NCI-H446 treated with DMSO at 0.1 percent for 48 hours (cell line): ENCODE measurements around the gene RASGEF1B.

Experiments
- DNase-seq: peaks from one replicate; lab custom pipeline; 2025; lab: John Stamatoyannopoulos, UW

Gene RASGEF1B

DNA sequence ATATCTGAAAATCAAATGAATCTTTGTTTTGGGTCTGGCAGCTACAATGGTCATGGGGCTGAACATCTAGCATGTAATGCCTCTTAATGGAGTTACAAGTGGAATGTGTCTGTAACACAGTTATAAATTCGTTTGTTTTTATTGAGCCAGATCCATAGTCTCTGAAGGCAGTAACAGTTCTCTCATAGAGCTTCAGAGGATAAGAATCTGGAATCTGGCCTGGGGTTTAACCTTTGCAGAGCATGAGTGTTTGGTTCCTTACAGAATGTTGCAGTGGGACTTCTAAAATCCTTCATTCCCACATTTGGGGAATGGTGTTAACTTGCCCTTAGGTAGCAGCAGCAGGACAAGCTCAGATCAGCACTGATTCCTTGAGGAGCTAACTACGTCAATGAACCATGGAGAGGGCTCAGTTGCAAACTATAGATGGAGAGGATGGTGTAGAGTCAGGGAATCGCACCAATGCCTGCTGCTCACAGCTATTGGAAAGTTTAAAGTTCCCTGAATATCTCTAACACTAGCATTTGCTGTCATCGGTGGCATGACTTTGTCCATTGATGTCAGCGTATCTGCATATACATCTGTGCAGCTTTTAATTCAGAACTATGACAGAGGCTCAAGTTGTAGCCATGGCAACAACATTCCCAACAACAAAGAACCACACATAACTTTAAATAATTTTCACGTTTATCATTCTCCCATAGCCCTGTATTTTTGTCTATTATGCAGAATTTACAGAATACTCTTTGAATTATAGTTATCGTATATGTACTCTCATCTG is 72.2 kb downstream of the RASGEF1B start:
- DNase-seq = no peak

DNA sequence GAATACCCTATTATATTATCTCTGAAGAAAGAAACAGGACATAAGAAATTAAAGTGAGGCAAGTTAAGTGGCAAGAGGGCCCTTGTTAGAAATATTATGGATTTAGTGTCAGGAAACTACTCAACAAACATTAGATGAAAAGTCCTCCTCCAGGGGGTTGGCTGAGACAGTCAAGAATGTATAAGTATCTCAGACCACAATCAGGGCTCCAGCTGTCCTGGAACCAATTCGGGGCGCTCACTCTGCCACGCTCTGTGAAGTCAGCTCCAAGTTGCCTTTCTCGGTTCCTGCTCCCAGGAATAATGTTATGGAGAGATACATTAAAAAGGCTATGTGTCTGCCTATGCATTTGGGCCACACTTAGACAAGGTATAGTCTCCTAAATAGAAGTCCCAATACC is 73.3 kb downstream of the RASGEF1B start:
- DNase-seq = no peak

DNA sequence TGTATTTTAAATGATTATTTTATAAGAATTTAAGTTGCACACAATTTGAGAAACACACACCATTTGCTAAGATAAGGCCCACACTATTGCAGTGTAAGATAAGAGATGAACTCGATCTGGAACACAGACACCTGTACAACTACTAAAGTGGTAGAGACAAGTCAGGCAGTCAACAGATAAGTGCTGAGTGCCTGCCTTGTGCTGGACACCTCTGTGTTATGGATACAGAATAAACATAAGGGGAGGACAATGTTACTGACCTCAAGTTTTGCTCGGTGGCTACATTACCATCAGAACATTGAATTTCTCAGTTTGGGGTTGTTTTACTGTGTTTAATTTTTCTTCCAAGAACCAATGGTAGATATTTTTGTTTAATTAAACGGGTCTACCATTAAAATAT is 74.1 kb downstream of the RASGEF1B start:
- DNase-seq = no peak

DNA sequence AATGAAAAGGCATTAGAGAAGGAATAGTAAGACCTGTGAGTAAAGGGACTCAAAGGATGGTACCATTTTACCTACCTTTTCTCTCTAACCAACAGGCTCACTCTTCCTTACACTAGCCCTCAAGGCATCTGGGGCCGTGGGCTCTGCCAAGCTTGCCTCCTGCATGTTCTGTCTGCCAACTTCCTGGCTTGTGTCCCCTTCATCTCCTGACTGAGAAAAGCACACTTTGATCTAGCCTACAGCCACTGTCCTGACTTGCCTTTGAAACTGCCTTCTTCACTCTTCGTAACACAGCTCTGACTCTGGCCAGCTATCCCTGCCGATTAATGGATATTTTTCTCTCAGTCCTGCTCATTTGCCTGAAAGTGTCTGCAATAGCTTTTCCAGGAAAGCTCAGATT is 76.5 kb downstream of the RASGEF1B start:
- DNase-seq = no peak

DNA sequence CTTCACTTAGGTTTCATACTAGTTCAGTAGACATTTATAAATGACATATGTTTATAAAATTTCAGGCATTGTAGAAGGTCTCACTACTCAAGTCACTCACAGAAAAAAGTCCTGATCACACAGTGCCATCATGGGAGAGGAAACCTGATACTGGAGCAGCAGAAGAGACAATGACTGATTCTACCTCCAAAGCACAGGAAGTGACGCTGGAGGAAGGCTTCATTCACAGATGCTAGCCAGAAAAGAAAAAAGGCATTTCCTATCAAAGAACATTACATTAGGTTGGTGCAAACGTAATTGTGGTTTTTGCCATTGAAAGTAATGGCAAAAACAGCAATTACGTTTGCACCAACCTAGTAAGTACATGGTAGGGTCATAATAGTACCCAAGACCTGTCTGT is 79.5 kb downstream of the RASGEF1B start:
- DNase-seq = no peak

DNA sequence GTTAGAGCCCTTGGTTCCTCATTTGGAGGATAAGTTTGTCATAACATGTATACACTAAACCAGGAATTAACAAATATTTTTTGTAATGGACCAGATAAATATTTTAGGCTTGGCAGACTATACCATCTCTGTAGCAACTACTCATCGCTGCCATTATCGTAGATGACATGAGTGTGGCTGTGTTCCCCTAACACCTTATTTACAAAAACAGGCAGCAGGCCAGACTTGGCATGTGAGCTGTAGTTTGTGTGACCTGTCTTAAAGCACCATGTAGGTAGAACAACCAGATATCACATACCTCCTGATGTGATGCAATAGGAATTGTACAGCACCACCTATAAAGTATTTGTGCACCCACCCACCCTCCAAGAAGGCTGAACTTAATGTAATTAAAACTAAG is 82.0 kb downstream of the RASGEF1B start:
- no peak for DNase-seq

DNA sequence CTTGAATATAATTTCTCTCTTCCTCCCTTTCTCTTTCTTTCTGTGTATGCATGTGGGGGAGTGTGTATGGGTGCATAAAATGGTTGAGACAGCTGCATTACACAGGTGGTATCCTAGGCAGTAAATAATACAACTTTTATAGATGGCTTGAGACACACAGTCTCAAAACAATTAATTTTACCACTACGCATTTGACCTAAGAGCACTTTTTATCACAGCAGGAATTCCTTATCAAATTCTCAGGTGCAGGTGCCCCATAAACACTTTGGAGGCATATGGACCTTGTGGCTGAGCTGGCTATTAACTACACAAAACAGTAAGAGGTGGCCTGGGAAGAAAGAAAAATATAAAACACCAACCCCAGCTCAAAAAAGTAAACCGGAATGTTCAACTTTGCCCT is 91.3 kb downstream of the RASGEF1B start:
- no peak for DNase-seq

DNA sequence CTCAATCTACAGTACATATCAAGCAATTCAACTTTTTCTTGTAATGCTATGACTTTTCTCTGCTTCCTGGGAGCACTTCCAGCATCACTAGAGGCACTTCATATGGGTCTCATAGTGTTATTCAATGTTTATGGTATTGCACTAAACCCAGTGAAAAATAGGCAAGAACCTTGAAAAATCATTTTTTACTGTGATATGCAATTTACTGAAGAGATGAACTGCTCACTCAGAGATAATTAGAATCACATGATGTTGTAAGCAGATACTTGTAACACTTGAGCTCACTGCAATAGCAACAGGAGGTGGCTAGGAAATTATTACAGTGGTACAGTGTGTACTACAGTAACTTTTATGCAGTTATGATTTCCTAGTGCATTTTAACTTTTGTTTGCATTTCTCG is 93.3 kb downstream of the RASGEF1B start:
- DNase-seq = no peak

DNA sequence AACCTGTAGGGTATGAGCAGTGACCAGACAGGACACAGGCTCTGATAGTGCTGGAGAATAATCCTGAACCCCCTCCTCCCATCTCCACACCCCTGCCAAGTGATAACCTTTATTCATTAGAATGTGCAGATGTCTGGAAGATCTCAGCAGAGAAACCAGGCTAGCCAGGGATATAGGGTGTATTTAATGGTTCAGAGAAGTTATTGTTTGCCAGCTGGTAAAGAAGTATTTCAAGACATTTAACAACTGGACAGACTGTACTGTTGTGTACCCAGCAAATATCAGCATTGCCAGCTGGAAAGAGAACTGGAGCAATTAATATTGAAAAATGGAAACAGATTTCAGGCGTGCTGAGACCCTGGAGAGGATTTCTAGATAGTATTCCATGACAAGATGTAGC is 94.5 kb downstream of the RASGEF1B start:
- DNase-seq = no peak

DNA sequence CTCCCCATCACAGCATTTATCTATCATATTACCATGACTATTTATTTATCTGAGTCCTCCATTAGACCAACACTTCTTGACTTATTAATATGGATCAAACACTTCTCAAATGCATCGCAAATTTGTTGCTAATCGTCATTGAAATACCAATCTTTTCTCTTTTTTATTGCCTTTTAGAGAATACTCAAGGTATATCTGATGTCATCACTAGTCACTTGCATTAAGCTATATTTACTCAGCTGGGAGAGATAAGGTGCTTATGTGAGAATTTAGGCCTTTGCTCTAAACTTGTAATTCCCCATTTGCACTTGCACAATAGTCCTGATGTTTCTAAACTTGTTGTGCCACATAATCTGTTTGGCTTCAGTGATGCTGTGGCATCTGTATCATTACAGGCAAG is 95.0 kb downstream of the RASGEF1B start:
- no peak for DNase-seq
